Activated CD4-positive, alpha-beta memory T cell treated with anti-CD3 and anti-CD28 coated beads for 36 hours (primary cell): ENCODE data around the gene OVOL3. TPM values are rescaled to one million over a fixed set of nuclear protein-coding genes. Genes with fewer than 3 reads are reported as not detected.

Experiments used
- CTCF ChIA-PET: fragments of 350-600 bp; sonication (Branson Sonifier 250); formaldehyde crosslinking; loops from one replicate; lab custom pipeline; 2021; ENCODE audit warnings: antibody characterized with exemption, inconsistent platforms; lab: Charles Lee
- POLR2A ChIA-PET: fragments of 350-600 bp; sonication (Branson Sonifier 250); formaldehyde crosslinking; loops from one replicate; lab custom pipeline; 2021; ENCODE audit warnings: antibody characterized with exemption; lab: Charles Lee
- DNase-seq: peaks from one replicate; pipeline ENCODE4 v3.0.0-alpha.2; 2020
- H3K27ac Mint-ChIP-seq: one replicate; pipeline ENCODE4 v1.8.0; 2021; ENCODE audit warnings: mixed read lengths
- H3K27me3 Mint-ChIP-seq: one replicate; pipeline ENCODE4 v1.8.0; 2021; ENCODE audit warnings: mixed read lengths
- H3K36me3 Mint-ChIP-seq: one replicate; pipeline ENCODE4 v1.8.0; 2021; ENCODE audit warnings: mixed read lengths
- H3K4me1 Mint-ChIP-seq: one replicate; pipeline ENCODE4 v1.8.0; 2021; ENCODE audit warnings: low read depth, mixed read lengths
- H3K4me3 Mint-ChIP-seq: one replicate; pipeline ENCODE4 v1.8.0; 2021; ENCODE audit warnings: mild to moderate bottlenecking, mixed read lengths
- H3K9me3 Mint-ChIP-seq: one replicate; pipeline ENCODE4 v1.8.0; 2021; ENCODE audit warnings: mixed read lengths
- intact Hi-C: fragments of 100-400 bp; cut with micrococcal nuclease; formaldehyde crosslinking; loops from one replicate; pipeline ENCODE4 v1.15.1; 2023
- total RNA-seq, 2 experiments: library from RNA; stranded (reverse); gene quantifications; one replicate each; pipeline ENCODE4 v1.2.3, GENCODE V29; 2021

OVOL3 gene
- total RNA-seq, 2 experiments from 2014 or later: not detected

DNA sequence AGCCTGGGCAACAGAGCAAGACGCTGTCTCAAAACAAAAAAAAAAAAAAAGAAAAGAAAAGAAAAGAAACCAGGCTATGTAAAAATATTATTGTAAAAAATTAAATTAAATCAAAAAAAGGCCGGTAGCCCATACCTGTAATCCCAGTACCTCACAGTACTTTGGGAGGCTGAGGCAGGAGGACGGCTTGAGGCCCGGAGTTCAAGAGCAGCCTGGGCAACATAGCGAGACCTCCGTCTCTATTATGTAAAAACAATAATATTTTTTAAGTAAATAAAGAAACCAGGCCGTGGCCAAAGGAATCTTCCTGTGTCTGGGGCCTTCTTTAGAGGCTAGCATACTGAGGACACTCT, 28.2 kb downstream of the OVOL3 start:
- CTCF ChIA-PET: interaction anchor here (0.9 to 5.6 kb wide), 4 partner anchors 12 to 34 kb away, joined by 3 to 37 read pairs (median 4); no protein-coding TSS in a partner anchor
- H3K9me3 Mint-ChIP-seq: no peaks in the 10 kb centered on the region
- H3K4me1 Mint-ChIP-seq: peaks cover 26% of the 10 kb centered on the region
- POLR2A ChIA-PET: interaction anchor here (1.5 to 3.2 kb wide), 2 partner anchors 10 to 20 kb away, joined by 4 to 26 read pairs; no protein-coding TSS in a partner anchor
- peak overlapping the region; percentile 97 for H3K27ac Mint-ChIP-seq
- no peak for DNase-seq
- H3K4me3 Mint-ChIP-seq: peak overlapping the region; percentile 92
- intact Hi-C loops: loop anchor here (1.0 to 10.0 kb wide), 4 partner anchors 11 to 494 kb away; partner anchors contain the start of genes COX6B1, ETV2 and ZNF565
- H3K27me3 Mint-ChIP-seq: no peaks in the 10 kb centered on the region
- H3K36me3 Mint-ChIP-seq: peaks cover 23% of the 10 kb centered on the region

DNA sequence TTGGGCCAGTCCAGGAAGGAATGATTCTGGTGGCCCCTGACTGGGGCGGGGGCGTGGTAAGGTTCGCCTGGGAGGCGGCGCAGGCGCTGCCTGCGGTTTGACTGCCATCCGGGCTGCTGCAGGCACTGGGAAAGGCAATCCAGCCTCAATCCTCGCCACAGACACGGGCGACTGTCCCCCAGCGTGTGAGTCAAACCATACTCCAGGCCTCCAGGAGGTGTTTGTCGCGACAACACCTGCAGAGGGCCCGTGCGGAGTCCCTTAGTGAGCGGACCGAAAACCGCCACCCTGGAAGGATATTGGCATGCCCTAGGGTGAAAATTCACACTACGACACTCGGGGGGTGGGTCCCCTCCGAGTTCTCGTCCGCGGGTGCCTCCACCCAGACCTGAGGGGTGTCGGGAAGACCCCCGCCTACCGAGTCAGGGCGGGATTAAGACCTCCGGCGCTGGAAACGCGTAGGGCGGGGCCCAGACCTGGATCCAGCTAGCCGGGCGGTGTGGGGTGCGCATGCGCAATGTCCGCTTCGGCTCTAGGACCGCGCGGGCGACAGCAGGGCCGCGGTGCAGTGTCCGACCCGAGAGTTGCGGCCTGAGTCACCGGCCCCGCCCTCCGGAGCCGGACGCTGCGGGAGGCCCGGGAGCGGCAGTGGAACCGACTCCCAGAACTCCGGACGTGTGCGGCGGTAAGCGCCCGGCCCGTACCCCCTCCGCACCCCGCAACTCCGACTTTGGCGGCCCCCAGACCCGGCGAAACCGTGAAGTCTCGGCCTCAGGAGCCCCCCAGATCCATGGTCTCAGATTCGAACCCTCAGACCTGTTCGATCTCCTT, 28.7 kb downstream of the OVOL3 start, which contains the start of gene CAPNS1:
Gene CAPNS1 (plus strand): TSS at position 594 of the 831 bp plus-strand sequence. CDS start 946 bp downstream, outside the sequence.
- POLR2A ChIA-PET: interaction anchor here (1.5 to 3.2 kb wide), 2 partner anchors 11 to 21 kb away, joined by 4 to 26 read pairs; no protein-coding TSS in a partner anchor
- intact Hi-C loops: loop anchor here (1.0 to 10.0 kb wide), 5 partner anchors 7 to 495 kb away; partner anchors contain the start of genes COX6B1, ETV2 and ZNF565

DNA sequence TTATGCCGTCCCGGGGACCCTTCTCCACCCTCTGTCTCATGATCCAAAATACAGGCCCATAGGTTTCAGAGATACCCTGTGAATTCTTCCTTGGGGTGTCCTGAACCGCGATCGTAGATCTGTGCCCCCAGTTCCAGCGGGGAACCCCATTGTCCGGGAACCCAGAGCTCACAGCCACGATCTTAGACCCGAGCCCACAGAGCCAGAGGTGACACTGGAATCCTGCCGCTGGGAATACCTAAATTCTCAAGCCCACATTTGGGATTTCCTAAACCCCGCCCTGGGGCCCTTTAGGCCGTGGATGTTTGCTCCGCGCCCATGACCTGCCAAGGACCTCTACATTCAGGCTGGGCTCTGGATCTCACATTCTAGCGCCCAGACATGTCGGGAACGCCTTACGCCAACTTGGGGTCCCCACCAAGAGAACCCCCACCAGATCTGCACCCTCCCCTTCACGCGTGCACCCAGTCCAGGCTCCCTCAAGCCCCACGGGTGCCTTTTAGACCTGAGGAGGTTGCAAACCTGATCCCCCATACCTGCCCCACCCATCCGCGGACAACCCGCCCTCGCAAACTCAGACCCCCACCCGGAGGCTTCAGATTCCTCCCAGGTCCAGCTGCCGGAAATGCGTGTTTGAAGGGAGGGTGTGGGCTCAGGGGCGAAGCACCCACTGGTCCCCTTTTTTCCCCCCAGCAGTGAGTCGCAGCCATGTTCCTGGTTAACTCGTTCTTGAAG, 29.5 kb downstream of the OVOL3 start:
- H3K4me1 Mint-ChIP-seq: peaks cover 26% of the 10 kb centered on the region
- peak overlapping the region; percentile 92 for H3K4me3 Mint-ChIP-seq
- intact Hi-C loops: loop anchor here (1.0 kb wide), 2 partner anchors 8 to 25 kb away; partner anchors contain the start of gene TBCB
- DNase-seq: peak; percentile 52
- H3K36me3 Mint-ChIP-seq: peaks cover 26% of the 10 kb centered on the region
- no peaks in the 10 kb centered on the region for H3K27me3 Mint-ChIP-seq
- POLR2A ChIA-PET: interaction anchor here (0.5 to 3.2 kb wide), 4 partner anchors 11 to 78 kb away, joined by 4 to 26 read pairs (median 4); no protein-coding TSS in a partner anchor
- H3K27ac Mint-ChIP-seq: peak overlapping the region; percentile 97
- H3K9me3 Mint-ChIP-seq: no peaks in the 10 kb centered on the region
- CTCF ChIA-PET: interaction anchor here (0.9 to 5.6 kb wide), 4 partner anchors 13 to 33 kb away, joined by 3 to 37 read pairs (median 4); no protein-coding TSS in a partner anchor

More for the DNA sequence above, 28.7 kb downstream of the OVOL3 start, which contains the start of gene CAPNS1:
- CTCF ChIA-PET: interaction anchor here (0.9 to 5.6 kb wide), 4 partner anchors 13 to 34 kb away, joined by 3 to 37 read pairs (median 4); no protein-coding TSS in a partner anchor
- Mint-ChIP-seq H3K4me3 (peak within 1 kb of the TSS; percentile 92), H3K27ac (peak within 1 kb of the TSS; percentile 97), H3K36me3 (peaks cover 24% of the 10 kb centered on the region), H3K4me1 (peaks cover 26% of the 10 kb centered on the region), H3K9me3 (no peaks in the 10 kb centered on the region), H3K27me3 (no peaks in the 10 kb centered on the region)
- peak; percentile 96 for DNase-seq

DNA sequence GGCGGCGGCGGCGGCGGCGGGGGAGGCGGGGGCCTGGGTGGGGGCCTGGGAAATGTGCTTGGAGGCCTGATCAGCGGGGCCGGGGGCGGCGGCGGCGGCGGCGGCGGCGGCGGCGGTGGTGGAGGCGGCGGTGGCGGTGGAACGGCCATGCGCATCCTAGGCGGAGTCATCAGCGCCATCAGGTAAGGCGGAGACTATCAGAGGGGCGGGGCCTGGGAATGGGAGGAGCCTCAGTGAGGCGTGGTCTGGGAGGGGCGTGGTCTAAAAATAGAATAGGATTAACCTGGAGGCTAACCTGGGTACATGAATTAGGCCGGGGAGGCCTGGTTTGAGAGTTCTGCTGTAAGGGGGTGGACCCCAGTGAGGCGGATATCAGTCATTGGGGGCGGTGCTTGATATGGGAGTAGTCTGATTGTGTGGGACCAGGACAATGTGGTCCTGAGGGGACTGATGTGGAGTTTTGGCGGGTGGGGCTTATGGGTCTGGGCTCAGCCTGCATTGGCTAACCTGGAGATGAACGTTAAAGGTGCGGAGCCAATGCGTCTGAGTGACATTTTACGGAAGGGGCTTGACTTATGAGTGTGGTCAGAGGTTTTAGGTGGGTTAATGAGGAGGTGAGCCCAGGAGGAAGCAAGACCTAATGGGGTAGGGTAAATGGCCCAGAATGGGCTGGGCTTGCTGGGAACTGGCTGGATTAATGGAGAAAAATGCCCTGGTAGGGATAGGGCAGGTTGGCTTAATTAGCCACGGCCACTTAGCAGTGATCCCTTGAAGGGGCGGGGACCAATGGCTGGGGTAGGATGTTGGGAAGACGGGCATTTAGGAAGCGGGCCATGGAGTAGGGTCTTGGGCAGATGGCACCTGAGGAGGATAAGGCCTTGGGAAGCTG, 30.3 kb downstream of the OVOL3 start:
- intact Hi-C loops: loop anchor here (1.0 kb wide), 1 partner anchor 26 kb away; the partner anchor contains the start of gene TBCB
- peaks cover 35% of the 10 kb centered on the region for H3K36me3 Mint-ChIP-seq
- peak overlapping the region; percentile 97 for H3K27ac Mint-ChIP-seq
- POLR2A ChIA-PET: interaction anchor here (0.5 to 3.2 kb wide), 2 partner anchors 12 to 79 kb away, joined by 4 to 26 read pairs; no protein-coding TSS in a partner anchor
- H3K27me3 Mint-ChIP-seq: no peaks in the 10 kb centered on the region
- no peaks in the 10 kb centered on the region for H3K9me3 Mint-ChIP-seq
- CTCF ChIA-PET: interaction anchor here (5.6 kb wide), 1 partner anchor 14 kb away, joined by 37 read pairs; no protein-coding TSS in a partner anchor
- DNase-seq: peak; percentile 95
- peak overlapping the region; percentile 92 for H3K4me3 Mint-ChIP-seq
- H3K4me1 Mint-ChIP-seq: peaks cover 24% of the 10 kb centered on the region

DNA sequence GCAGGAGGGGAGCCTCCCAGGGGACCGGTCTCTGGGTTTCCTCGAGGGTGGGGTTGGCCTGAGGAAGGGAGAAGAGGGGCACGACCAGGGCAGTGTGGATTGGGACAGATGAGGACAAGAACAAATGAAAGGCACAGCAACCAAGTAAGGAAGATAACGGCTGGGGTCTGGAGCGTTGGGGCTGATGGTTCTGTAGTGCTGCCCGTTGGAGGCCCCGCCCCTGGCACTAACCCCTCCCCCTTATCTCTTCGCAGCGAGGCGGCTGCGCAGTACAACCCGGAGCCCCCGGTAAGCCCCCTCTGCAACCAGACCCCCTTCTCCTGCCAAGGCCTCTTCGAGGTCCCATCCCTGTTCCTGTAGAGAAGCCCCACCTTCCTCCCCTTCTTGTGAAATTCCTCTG, 31.1 kb downstream of the OVOL3 start:
- CTCF ChIA-PET: no interaction called here
- H3K4me3 Mint-ChIP-seq: no peak overlapping the region
- H3K36me3 Mint-ChIP-seq: peaks cover 40% of the 10 kb centered on the region
- H3K27me3 Mint-ChIP-seq: no peaks in the 10 kb centered on the region
- intact Hi-C loops: no loop called here
- no peak for DNase-seq
- H3K9me3 Mint-ChIP-seq: no peaks in the 10 kb centered on the region
- H3K4me1 Mint-ChIP-seq: peaks cover 17% of the 10 kb centered on the region
- POLR2A ChIA-PET: interaction anchor here (1.2 kb wide), 1 partner anchor 14 kb away, joined by 4 read pairs; no protein-coding TSS in a partner anchor
- H3K27ac Mint-ChIP-seq: no peak overlapping the region

DNA sequence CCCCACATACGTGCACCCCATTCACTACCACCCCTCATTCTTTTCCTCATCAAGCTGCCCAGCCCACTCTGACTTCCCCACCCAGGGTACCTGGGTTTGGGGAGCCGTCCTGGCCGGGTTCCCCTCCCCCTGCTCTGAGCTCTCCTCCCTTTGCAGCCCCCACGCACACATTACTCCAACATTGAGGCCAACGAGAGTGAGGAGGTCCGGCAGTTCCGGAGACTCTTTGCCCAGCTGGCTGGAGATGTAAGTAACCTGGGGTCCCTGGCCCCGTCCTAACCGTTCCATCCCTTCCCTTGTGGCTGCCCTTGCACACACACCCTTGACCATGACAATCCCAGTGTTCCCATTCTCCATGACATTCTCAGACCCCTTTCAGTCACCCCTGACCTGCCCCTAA, 31.6 kb downstream of the OVOL3 start:
- Mint-ChIP-seq H3K9me3 (no peaks in the 10 kb centered on the region), H3K27me3 (no peaks in the 10 kb centered on the region), H3K27ac (no peak overlapping the region), H3K4me3 (peak overlapping the region; percentile 4), H3K36me3 (peaks cover 42% of the 10 kb centered on the region), H3K4me1 (peaks cover 16% of the 10 kb centered on the region)
- POLR2A ChIA-PET: interaction anchor here (1.2 kb wide), 1 partner anchor 15 kb away, joined by 4 read pairs; no protein-coding TSS in a partner anchor
- CTCF ChIA-PET: interaction anchor here (5.3 kb wide), 1 partner anchor 15 kb away, joined by 24 read pairs; no protein-coding TSS in a partner anchor
- intact Hi-C loops: no loop called here
- no peak for DNase-seq

DNA sequence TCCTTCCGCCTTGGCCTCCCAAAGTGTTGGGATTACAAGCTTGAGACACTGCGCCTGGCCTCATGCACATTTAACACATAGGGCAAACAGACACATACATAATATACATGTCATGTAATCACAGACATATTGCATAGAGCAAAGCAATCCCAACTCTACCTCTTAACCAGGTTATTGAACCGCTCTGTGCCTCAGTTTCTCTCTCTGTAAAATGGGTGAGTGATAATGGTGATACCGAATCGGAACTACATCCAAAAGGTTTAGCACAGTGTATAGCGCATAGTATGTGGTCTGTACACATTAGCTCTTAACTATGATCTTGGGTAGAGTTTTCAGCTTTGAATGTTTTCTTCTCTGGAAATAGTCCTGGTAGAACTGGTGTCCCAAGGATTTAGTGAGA, 33.7 kb downstream of the OVOL3 start:
- H3K27me3 Mint-ChIP-seq: no peaks in the 10 kb centered on the region
- CTCF ChIA-PET: interaction anchor here (5.3 kb wide), 1 partner anchor 17 kb away, joined by 24 read pairs; no protein-coding TSS in a partner anchor
- H3K27ac Mint-ChIP-seq: no peak overlapping the region
- no peak overlapping the region for H3K4me3 Mint-ChIP-seq
- POLR2A ChIA-PET: no interaction called here
- intact Hi-C loops: no loop called here
- peaks cover 49% of the 10 kb centered on the region for H3K36me3 Mint-ChIP-seq
- no peak for DNase-seq
- no peaks in the 10 kb centered on the region for H3K9me3 Mint-ChIP-seq
- peaks cover 13% of the 10 kb centered on the region for H3K4me1 Mint-ChIP-seq

DNA sequence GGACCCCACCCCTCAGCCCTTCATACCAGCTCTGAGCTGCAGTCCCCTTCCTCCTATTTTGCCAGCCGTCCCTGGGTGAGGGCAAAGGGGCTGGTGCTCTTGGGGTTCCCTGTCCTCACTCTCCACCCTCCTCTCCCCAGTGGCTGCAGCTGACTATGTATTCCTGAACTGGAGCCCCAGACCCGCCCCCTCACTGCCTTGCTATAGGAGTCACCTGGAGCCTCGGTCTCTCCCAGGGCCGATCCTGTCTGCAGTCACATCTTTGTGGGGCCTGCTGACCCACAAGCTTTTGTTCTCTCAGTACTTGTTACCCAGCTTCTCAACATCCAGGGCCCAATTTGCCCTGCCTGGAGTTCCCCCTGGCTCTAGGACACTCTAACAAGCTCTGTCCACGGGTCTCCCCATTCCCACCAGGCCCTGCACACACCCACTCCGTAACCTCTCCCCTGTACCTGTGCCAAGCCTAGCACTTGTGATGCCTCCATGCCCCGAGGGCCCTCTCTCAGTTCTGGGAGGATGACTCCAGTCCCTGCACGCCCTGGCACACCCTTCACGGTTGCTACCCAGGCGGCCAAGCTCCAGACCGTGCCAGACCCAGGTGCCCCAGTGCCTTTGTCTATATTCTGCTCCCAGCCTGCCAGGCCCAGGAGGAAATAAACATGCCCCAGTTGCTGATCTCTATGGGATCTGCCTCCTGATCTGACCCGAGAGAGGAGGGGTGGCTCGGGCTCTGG, 38.9 kb downstream of the OVOL3 start:
- Mint-ChIP-seq H3K36me3 (peaks cover 38% of the 10 kb centered on the region), H3K27ac (no peak overlapping the region), H3K27me3 (no peaks in the 10 kb centered on the region), H3K4me3 (no peak overlapping the region), H3K9me3 (no peaks in the 10 kb centered on the region), H3K4me1 (no peaks in the 10 kb centered on the region)
- ChIA-PET POLR2A (no interaction called here), CTCF (interaction anchor here (1.6 kb wide), 1 partner anchor 22 kb away, joined by 6 read pairs; no protein-coding TSS in a partner anchor)
- DNase-seq: no peak
- intact Hi-C loops: no loop called here

DNA sequence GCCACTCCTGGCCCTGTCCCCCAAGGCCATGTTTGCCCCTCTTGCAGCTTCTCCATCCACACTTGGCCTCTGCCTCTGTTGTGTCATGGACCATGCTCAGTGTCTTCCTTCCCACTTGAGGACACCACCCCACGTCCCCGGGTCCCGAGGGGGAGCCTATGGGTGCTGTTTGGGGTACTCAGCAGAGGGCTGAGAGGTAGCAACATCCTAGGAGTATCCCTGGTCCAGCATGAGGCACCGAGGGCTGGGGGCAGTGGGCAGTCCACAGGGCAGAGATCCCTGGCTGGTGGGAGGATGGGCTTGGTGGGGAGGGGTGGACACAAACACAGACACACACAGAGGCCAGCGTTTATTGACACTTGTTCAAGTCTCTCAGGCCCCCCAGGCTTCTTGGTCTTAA, 39.6 kb downstream of the OVOL3 start:
- H3K36me3 Mint-ChIP-seq: peaks cover 35% of the 10 kb centered on the region
- POLR2A ChIA-PET: no interaction called here
- no peaks in the 10 kb centered on the region for H3K4me1 Mint-ChIP-seq
- no peaks in the 10 kb centered on the region for H3K27me3 Mint-ChIP-seq
- CTCF ChIA-PET: interaction anchor here (1.6 kb wide), 1 partner anchor 23 kb away, joined by 6 read pairs; no protein-coding TSS in a partner anchor
- no peak overlapping the region for H3K4me3 Mint-ChIP-seq
- H3K27ac Mint-ChIP-seq: no peak overlapping the region
- H3K9me3 Mint-ChIP-seq: no peaks in the 10 kb centered on the region
- no peak for DNase-seq
- intact Hi-C loops: no loop called here
